ENCODE data around the gene MLF2.

The MLF2 gene

GRCh38 chr12:6752921-6753771 is at the start of gene MLF2:
Gene MLF2 (minus strand): TSS chr12:6753141. CDS start chr12:6752334, 807 bp downstream.
- peak; percentile 93 for FAIRE-seq

- FAIRE-seq: no peak
Measured at GRCh38 chr12:6799147-6799546, 46.2 kb upstream of the MLF2 start.

GRCh38 chr12:6796576-6796975 is 43.6 kb upstream of the MLF2 start:
- no peak for FAIRE-seq

GRCh38 chr12:6795088-6795487 is 42.1 kb upstream of the MLF2 start:
- no peak for FAIRE-seq

GRCh38 chr12:6792522-6793201 is 39.7 kb upstream of the MLF2 start:
- no peak for FAIRE-seq

- no peak for FAIRE-seq
Measured at GRCh38 chr12:6791931-6792520, 39.1 kb upstream of the MLF2 start.

GRCh38 chr12:6790496-6791150 is 37.7 kb upstream of the MLF2 start:
- no peak for FAIRE-seq

GRCh38 chr12:6788972-6789924 is 36.3 kb upstream of the MLF2 start, which contains the start of gene CD4:
Gene CD4 (plus strand): TSS chr12:6789528. CDS start chr12:6800139, 10,611 bp downstream.
- FAIRE-seq: no peak

GRCh38 chr12:6787309-6787708 is 34.4 kb upstream of the MLF2 start:
- FAIRE-seq: no peak

- FAIRE-seq: no peak
Measured at GRCh38 chr12:6786416-6787094, 33.6 kb upstream of the MLF2 start.

- no peak for FAIRE-seq
Measured at GRCh38 chr12:6784761-6785160, 31.8 kb upstream of the MLF2 start.

GRCh38 chr12:6784296-6784695 is 31.4 kb upstream of the MLF2 start:
- no peak for FAIRE-seq

GRCh38 chr12:6783828-6784227 is 30.9 kb upstream of the MLF2 start:
- no peak for FAIRE-seq

GRCh38 chr12:6782850-6783566 is 30.1 kb upstream of the MLF2 start:
- no peak for FAIRE-seq

GRCh38 chr12:6782119-6782518 is 29.2 kb upstream of the MLF2 start:
- FAIRE-seq: no peak

GRCh38 chr12:6780573-6780972 is 27.6 kb upstream of the MLF2 start:
- no peak for FAIRE-seq

GRCh38 chr12:6779708-6780432 is 26.9 kb upstream of the MLF2 start:
- no peak for FAIRE-seq

- peak; percentile 61 for FAIRE-seq
Measured at GRCh38 chr12:6778574-6779550, 25.9 kb upstream of the MLF2 start.

GRCh38 chr12:6778217-6778573 is 25.3 kb upstream of the MLF2 start:
- no peak for FAIRE-seq

Data from endometrium (tissue), 2 donors.